ENCODE results near the gene ELOVL4. TPM values are rescaled to one million over a fixed set of nuclear protein-coding genes. Genes with fewer than 3 reads are reported as not detected.

ELOVL4 gene
- total RNA-seq, 4 donors from 2014 or later, result 0.67 to 1.1 (median 0.85) TPM; not detected in 1

GRCh38 chr6:79894939-79895338 lies 52.4 kb downstream of the ELOVL4 start:
- TF ChIP-seq CTCF (IDR thresholded peaks at IDR 0.05), result no peak
- no peak for TF ChIP-seq POLR2A (IDR thresholded peaks at IDR 0.05)
- DNase-seq, result no peak
- H3K9me3 ChIP-seq, result no peaks in the 10 kb centered on the region
- H3K4me3 ChIP-seq, result no peak overlapping the region
- H3K27ac ChIP-seq, result no peak overlapping the region
- no peaks in the 10 kb centered on the region for H3K27me3 ChIP-seq
- H3K4me1 ChIP-seq, result no peaks in the 10 kb centered on the region
- no peaks in the 10 kb centered on the region for H3K36me3 ChIP-seq

- no peak overlapping the region for H3K4me3 ChIP-seq
- no peaks in the 10 kb centered on the region for H3K36me3 ChIP-seq
- no peaks in the 10 kb centered on the region for H3K27me3 ChIP-seq
- no peak overlapping the region for H3K27ac ChIP-seq
- DNase-seq, result no peak
- TF ChIP-seq POLR2A (IDR thresholded peaks at IDR 0.05) (no peak), CTCF (IDR thresholded peaks at IDR 0.05) (no peak)
- H3K9me3 ChIP-seq, result no peaks in the 10 kb centered on the region
- no peaks in the 10 kb centered on the region for H3K4me1 ChIP-seq
These were observed 58.8 kb downstream of the ELOVL4 start for GRCh38 chr6:79888587-79888986.

- no peak for DNase-seq
These were observed 69.1 kb downstream of the ELOVL4 start for GRCh38 chr6:79878142-79878748.

GRCh38 chr6:79874531-79875134 lies 72.7 kb downstream of the ELOVL4 start:
- H3K27me3 ChIP-seq, result no peaks in the 10 kb centered on the region
- H3K36me3 ChIP-seq, result no peaks in the 10 kb centered on the region
- no peaks in the 10 kb centered on the region for H3K4me1 ChIP-seq
- no peak for DNase-seq
- no peaks in the 10 kb centered on the region for H3K9me3 ChIP-seq
- no peak overlapping the region for H3K4me3 ChIP-seq
- no peak for TF ChIP-seq CTCF (IDR thresholded peaks at IDR 0.05)
- no peak for TF ChIP-seq POLR2A (IDR thresholded peaks at IDR 0.05)
- H3K27ac ChIP-seq, result no peak overlapping the region

More at GRCh38 chr6:79878142-79878748, 69.1 kb downstream of the ELOVL4 start:
- Histone ChIP-seq H3K4me3 (no peak overlapping the region), H3K27me3 (no peaks in the 10 kb centered on the region), H3K27ac (no peak overlapping the region), H3K36me3 (no peaks in the 10 kb centered on the region), H3K9me3 (no peaks in the 10 kb centered on the region), H3K4me1 (no peaks in the 10 kb centered on the region)
- TF ChIP-seq CTCF (IDR thresholded peaks at IDR 0.05) (no peak), POLR2A (IDR thresholded peaks at IDR 0.05) (no peak)

GRCh38 chr6:79872986-79873385 lies 74.4 kb downstream of the ELOVL4 start:
- no peak overlapping the region for H3K4me3 ChIP-seq
- no peaks in the 10 kb centered on the region for H3K36me3 ChIP-seq
- no peak overlapping the region for H3K27ac ChIP-seq
- H3K27me3 ChIP-seq, result no peaks in the 10 kb centered on the region
- TF ChIP-seq POLR2A (IDR thresholded peaks at IDR 0.05) (no peak), CTCF (IDR thresholded peaks at IDR 0.05) (no peak)
- no peak for DNase-seq
- no peaks in the 10 kb centered on the region for H3K4me1 ChIP-seq
- H3K9me3 ChIP-seq, result no peaks in the 10 kb centered on the region
